Measurements from ENCODE around the gene PAF1.
"Not testable (repeated sequence)": the region's sequence is repeated elsewhere in the genome, so short reads cannot be mapped to it uniquely, and the experiment has no call there.

PAF1 gene

GRCh38 chr19:39349326-39349725, 41.6 kb downstream of the PAF1 start:
- no peak for DNase-seq

GRCh38 chr19:39347332-39348164, 43.4 kb downstream of the PAF1 start:
- DNase-seq: no peak

GRCh38 chr19:39345956-39346355, 45.0 kb downstream of the PAF1 start:
- DNase-seq: no peak

GRCh38 chr19:39342647-39343305, 48.1 kb downstream of the PAF1 start:
- DNase-seq: peak; percentile 8

GRCh38 chr19:39341719-39342604, 48.9 kb downstream of the PAF1 start, which contains the start of gene SAMD4B:
Gene SAMD4B, plus strand, starts transcription at chr19:39342421. Its CDS starts 14,473 bp downstream, at chr19:39356894.
- DNase-seq: peak; percentile 95

- no peak for DNase-seq
Observed at GRCh38 chr19:39341129-39341718, 49.7 kb downstream of the PAF1 start.

GRCh38 chr19:39340156-39340555, 50.8 kb downstream of the PAF1 start:
- DNase-seq: not testable (repeated sequence)

GRCh38 chr19:39339674-39340073, 51.2 kb downstream of the PAF1 start:
- no peak for DNase-seq

- DNase-seq: no peak
Observed at GRCh38 chr19:39336483-39336882, 54.4 kb downstream of the PAF1 start.

Measured in retina (tissue), 1 donor.